Measurements from ENCODE around the gene OR2T11. TPM values are rescaled to one million over a fixed set of nuclear protein-coding genes. Genes with fewer than 3 reads are reported as not detected.

OR2T11 gene
- total and polyA plus RNA-seq, 11 donors, result not detected

DNA sequence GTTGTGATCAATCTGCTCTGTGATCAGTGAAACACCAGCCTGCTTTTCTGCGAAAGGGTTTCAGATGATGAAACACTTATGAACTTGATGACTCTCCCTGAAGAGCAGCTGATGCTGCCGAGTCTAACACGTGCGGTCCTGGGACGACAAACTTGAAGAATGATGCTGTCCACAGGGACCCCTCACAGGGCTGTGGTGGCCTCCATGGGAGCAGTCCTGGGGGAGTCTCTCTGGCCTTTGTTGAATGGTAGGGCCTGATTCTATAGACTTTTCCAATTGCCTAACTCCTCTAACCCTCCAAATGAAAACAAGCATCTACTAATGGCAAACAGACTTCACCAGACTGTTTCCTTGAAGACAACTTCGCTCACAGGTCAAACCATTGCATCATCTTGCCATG is 37.3 kb downstream of the OR2T11 start, which contains the start of gene OR2T10:
OR2T10 (minus strand) TSS at position 112 of the 400 bp plus-strand sequence. CDS start 3,932 bp downstream, outside the sequence.
- H3K4me3 ChIP-seq, result no peak within 1 kb of the TSS
- ATAC-seq (no peak), DNase-seq (no peak)
- intact Hi-C loops (cut with DNase I), result no loop called here
- no peaks in the 10 kb centered on the region for H3K27me3 ChIP-seq
- no peak within 1 kb of the TSS for H3K27ac ChIP-seq
- no peaks in the 10 kb centered on the region for H3K36me3 ChIP-seq
- no peak for TF ChIP-seq POLR2A (IDR thresholded peaks at IDR 0.05)
- TF ChIP-seq, protein P1, sequence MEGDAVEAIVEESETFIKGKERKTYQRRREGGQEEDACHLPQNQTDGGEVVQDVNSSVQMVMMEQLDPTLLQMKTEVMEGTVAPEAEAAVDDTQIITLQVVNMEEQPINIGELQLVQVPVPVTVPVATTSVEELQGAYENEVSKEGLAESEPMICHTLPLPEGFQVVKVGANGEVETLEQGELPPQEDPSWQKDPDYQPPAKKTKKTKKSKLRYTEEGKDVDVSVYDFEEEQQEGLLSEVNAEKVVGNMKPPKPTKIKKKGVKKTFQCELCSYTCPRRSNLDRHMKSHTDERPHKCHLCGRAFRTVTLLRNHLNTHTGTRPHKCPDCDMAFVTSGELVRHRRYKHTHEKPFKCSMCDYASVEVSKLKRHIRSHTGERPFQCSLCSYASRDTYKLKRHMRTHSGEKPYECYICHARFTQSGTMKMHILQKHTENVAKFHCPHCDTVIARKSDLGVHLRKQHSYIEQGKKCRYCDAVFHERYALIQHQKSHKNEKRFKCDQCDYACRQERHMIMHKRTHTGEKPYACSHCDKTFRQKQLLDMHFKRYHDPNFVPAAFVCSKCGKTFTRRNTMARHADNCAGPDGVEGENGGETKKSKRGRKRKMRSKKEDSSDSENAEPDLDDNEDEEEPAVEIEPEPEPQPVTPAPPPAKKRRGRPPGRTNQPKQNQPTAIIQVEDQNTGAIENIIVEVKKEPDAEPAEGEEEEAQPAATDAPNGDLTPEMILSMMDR (IDR thresholded peaks at IDR 0.05), result no peak
- no peaks in the 10 kb centered on the region for H3K4me1 ChIP-seq
- 81 to 95% (median 84%) methylated on average over 6 of the region's 6 CpGs for WGBS, 4 donors
- H3K9me3 ChIP-seq, result no peaks in the 10 kb centered on the region

DNA sequence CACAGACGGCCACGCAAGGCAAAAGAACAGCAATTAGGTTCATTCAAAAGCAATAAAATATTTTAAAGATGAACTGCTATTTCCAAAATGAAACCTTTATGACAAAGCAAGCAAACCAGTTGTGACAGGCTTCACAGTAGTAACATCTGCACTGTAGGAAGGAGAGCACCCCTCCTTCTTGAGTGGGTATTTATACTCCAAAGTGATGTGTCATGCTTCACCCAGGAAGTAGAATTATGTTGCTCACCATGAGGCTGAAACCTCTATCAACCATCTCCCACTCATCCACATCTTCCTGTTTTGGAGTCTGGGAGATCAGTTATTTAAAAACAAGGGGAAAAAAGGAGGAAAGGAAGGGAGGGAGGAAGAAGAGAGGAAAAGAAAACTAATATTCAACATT is 38.3 kb downstream of the OR2T11 start:
- H3K27me3 ChIP-seq, result no peaks in the 10 kb centered on the region
- no peak overlapping the region for H3K27ac ChIP-seq

DNA sequence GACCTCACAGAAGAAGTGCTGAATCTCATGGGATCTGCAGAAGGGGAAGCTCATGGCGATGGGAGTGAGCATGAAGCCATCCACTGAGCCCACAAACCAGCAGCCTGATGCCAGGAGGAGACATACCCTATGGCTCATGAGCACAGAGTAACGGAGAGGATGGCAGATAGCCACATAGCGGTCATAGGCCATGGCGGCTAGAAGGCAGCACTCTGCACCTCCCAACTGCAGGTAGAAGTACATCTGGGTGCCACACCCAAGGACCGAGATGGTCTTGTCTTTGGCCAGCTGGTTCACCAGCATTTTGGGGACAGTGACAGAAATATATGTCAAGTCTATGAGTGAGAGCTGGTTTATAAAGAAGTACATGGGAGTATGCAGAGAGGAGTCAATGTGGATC is 41.7 kb downstream of the OR2T11 start:
- Histone ChIP-seq H3K36me3 (no peaks in the 10 kb centered on the region), H3K9me3 (no peaks in the 10 kb centered on the region), H3K27ac (no peak overlapping the region), H3K4me1 (no peaks in the 10 kb centered on the region), H3K4me3 (no peak overlapping the region), H3K27me3 (no peaks in the 10 kb centered on the region)
- ATAC-seq (no peak), DNase-seq (no peak)
- no peak for TF ChIP-seq POLR2A (IDR thresholded peaks at IDR 0.05)
- TF ChIP-seq, protein P1 (IDR thresholded peaks at IDR 0.05), result no peak
- 74 to 86% (median 79%) methylated on average over 5 of the region's 5 CpGs for WGBS, 4 donors
- intact Hi-C loops (cut with DNase I), result no loop called here

More for the DNA sequence above, 38.3 kb downstream of the OR2T11 start:
- Histone ChIP-seq H3K4me1 (no peaks in the 10 kb centered on the region), H3K4me3 (no peak overlapping the region), H3K36me3 (no peaks in the 10 kb centered on the region), H3K9me3 (no peaks in the 10 kb centered on the region)
- TF ChIP-seq, protein P1 (IDR thresholded peaks at IDR 0.05), result no peak
- TF ChIP-seq POLR2A (IDR thresholded peaks at IDR 0.05), result no peak
- intact Hi-C loops (cut with DNase I), result no loop called here
- 71 to 80% (median 78%) methylated on average over 2 of the region's 2 CpGs for whole genome bisulfite sequencing, 4 donors
- no peak for ATAC-seq
- DNase-seq, result no peak

DNA sequence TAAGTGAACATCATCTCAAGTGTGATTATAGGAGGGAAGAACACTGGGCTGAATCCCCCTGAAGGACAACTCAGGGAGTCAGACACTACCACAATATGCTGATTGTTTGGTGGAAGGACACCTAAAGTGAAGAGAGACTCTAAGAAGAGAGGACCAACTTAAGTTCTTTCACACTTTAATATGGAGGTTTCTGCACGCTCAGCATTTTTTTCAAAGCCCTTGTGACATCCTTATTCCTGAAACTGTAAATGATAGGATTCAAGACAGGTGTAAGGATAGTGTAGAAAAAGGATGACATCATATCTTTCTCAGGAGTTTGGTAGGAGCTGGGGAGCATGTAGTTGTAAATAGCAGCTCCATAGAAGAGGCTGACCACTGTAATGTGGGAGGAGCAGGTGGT is 42.2 kb downstream of the OR2T11 start:
- H3K9me3 ChIP-seq, result no peaks in the 10 kb centered on the region
- H3K27ac ChIP-seq, result no peak overlapping the region
- ATAC-seq (no peak), DNase-seq (no peak)
- intact Hi-C loops (cut with DNase I), result no loop called here
- WGBS, 4 donors, result 32 to 66% (median 52%) methylated on average over 1 of the region's 1 CpG
- TF ChIP-seq, protein P1 (IDR thresholded peaks at IDR 0.05), result no peak
- TF ChIP-seq POLR2A (IDR thresholded peaks at IDR 0.05), result no peak
- no peaks in the 10 kb centered on the region for H3K36me3 ChIP-seq
- no peak overlapping the region for H3K4me3 ChIP-seq
- H3K4me1 ChIP-seq, result no peaks in the 10 kb centered on the region
- no peaks in the 10 kb centered on the region for H3K27me3 ChIP-seq

Data from heart left ventricle (tissue), 16 donors.